WTC11 (cell line): ENCODE measurements around the gene AMBP. TPM values are rescaled to one million over a fixed set of nuclear protein-coding genes. Genes with fewer than 3 reads are reported as not detected.

ENCODE experiments used
- ATAC-seq: fragments of 200-7000 bp; cut with Tn5 transposase; 2 replicates; pipeline ENCODE4 v1.10.0; 2021; ENCODE audit warnings: mild to moderate bottlenecking, moderate library complexity
- CTCF ChIA-PET: fragments of 300-600 bp; sonication (Branson Sonifier 250); formaldehyde crosslinking; loops from one replicate; lab custom pipeline; 2021; ENCODE audit warnings: antibody characterized with exemption; lab: Charles Lee
- POLR2A ChIA-PET: fragments of 350-600 bp; sonication (Branson Sonifier 250); formaldehyde crosslinking; loops from one replicate; lab custom pipeline; 2021; ENCODE audit warnings: antibody characterized with exemption; lab: Charles Lee
- DNase-seq: peaks from one replicate; pipeline ENCODE4 v3.0.0; 2021; ENCODE audit warnings: low spot score
- H3K27ac Mint-ChIP-seq: 2 replicates; pipeline ENCODE4 v1.8.0; 2021; ENCODE audit warnings: mixed read lengths
- H3K27me3 Mint-ChIP-seq: 2 replicates; pipeline ENCODE4 v1.8.0; 2021; ENCODE audit warnings: low read depth, mild to moderate bottlenecking, moderate library complexity, mixed read lengths
- H3K36me3 Mint-ChIP-seq: 2 replicates; pipeline ENCODE4 v1.8.0; 2021; ENCODE audit warnings: mixed read lengths
- H3K4me1 Mint-ChIP-seq: 2 replicates; pipeline ENCODE4 v1.8.0; 2022; ENCODE audit warnings: mixed read lengths
- H3K4me3 Mint-ChIP-seq: 2 replicates; pipeline ENCODE4 v1.8.0; 2021; ENCODE audit warnings: mild to moderate bottlenecking, moderate library complexity, mixed read lengths
- H3K9me3 Mint-ChIP-seq: 2 replicates; pipeline ENCODE4 v1.8.0; 2021; ENCODE audit warnings: mixed read lengths
- CREB1 ChIP-seq: sonication (generic); formaldehyde crosslinking; IDR thresholded peaks from 2 replicates; pipeline ENCODE4 v1.8.0; 2023; ENCODE audit warnings: mild to moderate bottlenecking, missing genetic modification reagents
- ESRRA ChIP-seq: sonication (generic); formaldehyde crosslinking; IDR thresholded peaks from 2 replicates; pipeline ENCODE4 v1.8.1; 2022; ENCODE audit warnings: mild to moderate bottlenecking, missing genetic modification reagents, borderline replicate concordance
- FOXP1 ChIP-seq: sonication (generic); formaldehyde crosslinking; IDR thresholded peaks from 2 replicates; pipeline ENCODE4 v1.8.0; 2022; ENCODE audit warnings: missing genetic modification reagents, mild to moderate bottlenecking, moderate library complexity, borderline replicate concordance
- GABPB1 ChIP-seq: sonication (generic); formaldehyde crosslinking; IDR thresholded peaks from 2 replicates; pipeline ENCODE4 v1.8.1; 2023; ENCODE audit warnings: mild to moderate bottlenecking, missing genetic modification reagents
- GRHL2 ChIP-seq: fragments of 250-450 bp; sonication (Bioruptor Pico); IDR thresholded peaks from 2 replicates; pipeline ENCODE4 v1.8.0; 2022; ENCODE audit warnings: mild to moderate bottlenecking, moderate library complexity; ENCODE audit not compliant: insufficient replicate concordance, severe bottlenecking
- HMGA2 ChIP-seq: fragments of 250-450 bp; sonication (Bioruptor Pico); IDR thresholded peaks from 2 replicates; pipeline ENCODE4 v1.4.0; 2021; ENCODE audit warnings: mild to moderate bottlenecking, moderate library complexity
- JAZF1 ChIP-seq: fragments of 250-450 bp; sonication (Bioruptor Pico); IDR thresholded peaks from 2 replicates; pipeline ENCODE4 v1.9.0; 2021; ENCODE audit warnings: moderate library complexity, mild to moderate bottlenecking, inconsistent platforms
- NFATC4 ChIP-seq: fragments of 250-450 bp; sonication (Bioruptor Pico); IDR thresholded peaks from 2 replicates; pipeline ENCODE4 v1.9.0; 2021; ENCODE audit warnings: mild to moderate bottlenecking
- SOX15 ChIP-seq: fragments of 250-450 bp; sonication (Bioruptor Pico); IDR thresholded peaks from 2 replicates; pipeline ENCODE4 v1.9.0; 2021; ENCODE audit warnings: mild to moderate bottlenecking
- SP1 ChIP-seq: sonication (generic); formaldehyde crosslinking; conservative IDR thresholded peaks from 2 replicates; pipeline ENCODE4 v1.8.1; 2022; ENCODE audit warnings: missing genetic modification reagents
- ZNF232 ChIP-seq: sonication (generic); formaldehyde crosslinking; IDR thresholded peaks from 2 replicates; pipeline ENCODE4 v1.8.0; 2022; ENCODE audit warnings: mild to moderate bottlenecking, missing genetic modification reagents
- ZNF263 ChIP-seq: sonication (generic); formaldehyde crosslinking; IDR thresholded peaks from 2 replicates; pipeline ENCODE4 v1.8.1; 2022; ENCODE audit warnings: low read depth, mild to moderate bottlenecking, moderate library complexity, missing genetic modification reagents
- ZNF396 ChIP-seq: fragments of 250-450 bp; sonication (Bioruptor Pico); IDR thresholded peaks from 2 replicates; pipeline ENCODE4 v1.8.0; 2021; ENCODE audit warnings: mild to moderate bottlenecking, moderate library complexity, borderline replicate concordance
- total RNA-seq: library from RNA; stranded (reverse); gene quantifications from 3 replicates; pipeline ENCODE4 v1.2.3, GENCODE V29; 2021
- TF ChIP-seq, protein P1 (sequence below): sonication (generic); formaldehyde crosslinking; IDR thresholded peaks from 2 replicates; pipeline ENCODE4 v1.8.1; 2023; ENCODE audit warnings: mild to moderate bottlenecking, missing genetic modification reagents, moderate library complexity
- TF ChIP-seq, protein P2 (sequence below): fragments of 250-450 bp; sonication (Bioruptor Pico); IDR thresholded peaks from 2 replicates; pipeline ENCODE4 v1.9.0; 2021; ENCODE audit warnings: mild to moderate bottlenecking, borderline replicate concordance
- TF ChIP-seq, protein P3 (sequence below): sonication (generic); formaldehyde crosslinking; IDR thresholded peaks from 2 replicates; pipeline ENCODE4 v1.8.1; 2023; ENCODE audit warnings: mild to moderate bottlenecking, missing genetic modification reagents, borderline replicate concordance
- TF ChIP-seq, protein P4 (sequence below): fragments of 200-600 bp; IDR thresholded peaks from 2 replicates; pipeline ENCODE4 v1.8.0; 2022; ENCODE audit warnings: antibody characterized with exemption
- TF ChIP-seq, protein P5 (sequence below): fragments of 250-450 bp; sonication (Bioruptor Pico); IDR thresholded peaks from 2 replicates; pipeline ENCODE4 v1.9.0; 2021; ENCODE audit warnings: moderate library complexity, mild to moderate bottlenecking, inconsistent platforms, borderline replicate concordance
- TF ChIP-seq, protein P6 (sequence below): sonication (generic); formaldehyde crosslinking; conservative IDR thresholded peaks from 2 replicates; pipeline ENCODE4 v1.8.1; 2023; ENCODE audit warnings: mild to moderate bottlenecking, low read depth, missing genetic modification reagents, moderate library complexity

The AMBP gene
- total RNA-seq, 1 experiment from 2014 or later: 3.3 TPM

DNA sequence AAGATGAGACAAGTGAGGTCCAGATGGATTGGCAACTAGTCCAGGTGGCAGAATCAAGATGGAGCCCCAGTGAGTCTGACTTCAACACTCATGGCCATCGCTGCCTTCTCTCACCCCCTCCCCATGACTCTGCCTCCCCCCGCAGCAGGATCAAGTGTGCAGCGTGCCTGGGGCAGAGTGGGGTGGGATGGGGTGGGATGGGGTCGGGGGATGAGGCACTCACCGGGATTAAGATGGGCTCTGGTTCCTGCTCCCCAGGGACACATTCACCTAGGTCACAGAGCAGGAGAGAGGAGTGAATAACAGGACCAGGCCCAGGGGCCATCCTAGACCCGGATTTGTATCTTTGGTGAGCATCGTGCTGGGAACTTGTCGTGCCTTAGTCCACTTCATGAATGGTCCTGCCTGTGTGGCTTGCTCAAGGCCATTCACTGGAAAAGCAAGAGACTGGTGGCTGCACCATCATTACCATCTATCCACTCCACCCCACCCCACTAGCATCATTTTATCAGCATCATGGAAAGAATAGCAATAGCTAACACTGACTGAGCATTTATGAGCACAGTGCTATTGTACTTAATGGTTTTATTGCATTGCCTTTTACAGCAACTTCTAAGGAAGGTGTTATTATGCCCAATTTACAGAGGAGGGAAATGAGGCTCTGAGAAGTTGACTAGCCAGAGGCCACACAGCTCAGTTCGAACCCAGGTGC lies 8.5 kb downstream of the AMBP start:
- H3K4me3 Mint-ChIP-seq: no peak overlapping the region
- no peak overlapping the region for H3K27ac Mint-ChIP-seq
- CTCF ChIA-PET: interaction anchor here (0.8 kb wide), 1 partner anchor 39 kb away, joined by 3 read pairs; no protein-coding TSS in a partner anchor
- H3K27me3 Mint-ChIP-seq: 0 out of 2 replicates have a peak, but pooled peaks cover 4% of the 10 kb centered on the region
- DNase-seq: no peak
- no peaks in the 10 kb centered on the region for H3K9me3 Mint-ChIP-seq
- POLR2A ChIA-PET: no interaction called here
- no peaks in the 10 kb centered on the region for H3K36me3 Mint-ChIP-seq
- H3K4me1 Mint-ChIP-seq: no peaks in the 10 kb centered on the region
- ATAC-seq: no peak
- TF ChIP-seq, protein P1, sequence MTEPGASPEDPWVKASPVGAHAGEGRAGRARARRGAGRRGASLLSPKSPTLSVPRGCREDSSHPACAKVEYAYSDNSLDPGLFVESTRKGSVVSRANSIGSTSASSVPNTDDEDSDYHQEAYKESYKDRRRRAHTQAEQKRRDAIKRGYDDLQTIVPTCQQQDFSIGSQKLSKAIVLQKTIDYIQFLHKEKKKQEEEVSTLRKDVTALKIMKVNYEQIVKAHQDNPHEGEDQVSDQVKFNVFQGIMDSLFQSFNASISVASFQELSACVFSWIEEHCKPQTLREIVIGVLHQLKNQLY (CRISPR knock-in tag): no peak
- no peak for TF ChIP-seq GABPB1 (CRISPR knock-in tag)
- TF ChIP-seq, protein P2, sequence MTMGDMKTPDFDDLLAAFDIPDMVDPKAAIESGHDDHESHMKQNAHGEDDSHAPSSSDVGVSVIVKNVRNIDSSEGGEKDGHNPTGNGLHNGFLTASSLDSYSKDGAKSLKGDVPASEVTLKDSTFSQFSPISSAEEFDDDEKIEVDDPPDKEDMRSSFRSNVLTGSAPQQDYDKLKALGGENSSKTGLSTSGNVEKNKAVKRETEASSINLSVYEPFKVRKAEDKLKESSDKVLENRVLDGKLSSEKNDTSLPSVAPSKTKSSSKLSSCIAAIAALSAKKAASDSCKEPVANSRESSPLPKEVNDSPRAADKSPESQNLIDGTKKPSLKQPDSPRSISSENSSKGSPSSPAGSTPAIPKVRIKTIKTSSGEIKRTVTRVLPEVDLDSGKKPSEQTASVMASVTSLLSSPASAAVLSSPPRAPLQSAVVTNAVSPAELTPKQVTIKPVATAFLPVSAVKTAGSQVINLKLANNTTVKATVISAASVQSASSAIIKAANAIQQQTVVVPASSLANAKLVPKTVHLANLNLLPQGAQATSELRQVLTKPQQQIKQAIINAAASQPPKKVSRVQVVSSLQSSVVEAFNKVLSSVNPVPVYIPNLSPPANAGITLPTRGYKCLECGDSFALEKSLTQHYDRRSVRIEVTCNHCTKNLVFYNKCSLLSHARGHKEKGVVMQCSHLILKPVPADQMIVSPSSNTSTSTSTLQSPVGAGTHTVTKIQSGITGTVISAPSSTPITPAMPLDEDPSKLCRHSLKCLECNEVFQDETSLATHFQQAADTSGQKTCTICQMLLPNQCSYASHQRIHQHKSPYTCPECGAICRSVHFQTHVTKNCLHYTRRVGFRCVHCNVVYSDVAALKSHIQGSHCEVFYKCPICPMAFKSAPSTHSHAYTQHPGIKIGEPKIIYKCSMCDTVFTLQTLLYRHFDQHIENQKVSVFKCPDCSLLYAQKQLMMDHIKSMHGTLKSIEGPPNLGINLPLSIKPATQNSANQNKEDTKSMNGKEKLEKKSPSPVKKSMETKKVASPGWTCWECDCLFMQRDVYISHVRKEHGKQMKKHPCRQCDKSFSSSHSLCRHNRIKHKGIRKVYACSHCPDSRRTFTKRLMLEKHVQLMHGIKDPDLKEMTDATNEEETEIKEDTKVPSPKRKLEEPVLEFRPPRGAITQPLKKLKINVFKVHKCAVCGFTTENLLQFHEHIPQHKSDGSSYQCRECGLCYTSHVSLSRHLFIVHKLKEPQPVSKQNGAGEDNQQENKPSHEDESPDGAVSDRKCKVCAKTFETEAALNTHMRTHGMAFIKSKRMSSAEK: no peak
- TF ChIP-seq GRHL2 (CRISPR knock-in tag): no peak
- TF ChIP-seq NFATC4 (CRISPR knock-in tag): no peak
- TF ChIP-seq SOX15 (CRISPR knock-in tag): no peak
- TF ChIP-seq SP1: no peak
- no peak for TF ChIP-seq JAZF1 (CRISPR knock-in tag)
- TF ChIP-seq, protein P3, sequence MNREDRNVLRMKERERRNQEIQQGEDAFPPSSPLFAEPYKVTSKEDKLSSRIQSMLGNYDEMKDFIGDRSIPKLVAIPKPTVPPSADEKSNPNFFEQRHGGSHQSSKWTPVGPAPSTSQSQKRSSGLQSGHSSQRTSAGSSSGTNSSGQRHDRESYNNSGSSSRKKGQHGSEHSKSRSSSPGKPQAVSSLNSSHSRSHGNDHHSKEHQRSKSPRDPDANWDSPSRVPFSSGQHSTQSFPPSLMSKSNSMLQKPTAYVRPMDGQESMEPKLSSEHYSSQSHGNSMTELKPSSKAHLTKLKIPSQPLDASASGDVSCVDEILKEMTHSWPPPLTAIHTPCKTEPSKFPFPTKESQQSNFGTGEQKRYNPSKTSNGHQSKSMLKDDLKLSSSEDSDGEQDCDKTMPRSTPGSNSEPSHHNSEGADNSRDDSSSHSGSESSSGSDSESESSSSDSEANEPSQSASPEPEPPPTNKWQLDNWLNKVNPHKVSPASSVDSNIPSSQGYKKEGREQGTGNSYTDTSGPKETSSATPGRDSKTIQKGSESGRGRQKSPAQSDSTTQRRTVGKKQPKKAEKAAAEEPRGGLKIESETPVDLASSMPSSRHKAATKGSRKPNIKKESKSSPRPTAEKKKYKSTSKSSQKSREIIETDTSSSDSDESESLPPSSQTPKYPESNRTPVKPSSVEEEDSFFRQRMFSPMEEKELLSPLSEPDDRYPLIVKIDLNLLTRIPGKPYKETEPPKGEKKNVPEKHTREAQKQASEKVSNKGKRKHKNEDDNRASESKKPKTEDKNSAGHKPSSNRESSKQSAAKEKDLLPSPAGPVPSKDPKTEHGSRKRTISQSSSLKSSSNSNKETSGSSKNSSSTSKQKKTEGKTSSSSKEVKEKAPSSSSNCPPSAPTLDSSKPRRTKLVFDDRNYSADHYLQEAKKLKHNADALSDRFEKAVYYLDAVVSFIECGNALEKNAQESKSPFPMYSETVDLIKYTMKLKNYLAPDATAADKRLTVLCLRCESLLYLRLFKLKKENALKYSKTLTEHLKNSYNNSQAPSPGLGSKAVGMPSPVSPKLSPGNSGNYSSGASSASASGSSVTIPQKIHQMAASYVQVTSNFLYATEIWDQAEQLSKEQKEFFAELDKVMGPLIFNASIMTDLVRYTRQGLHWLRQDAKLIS: no peak
- TF ChIP-seq ZNF232: no peak
- TF ChIP-seq, all 79 proteins: peak for 0

DNA sequence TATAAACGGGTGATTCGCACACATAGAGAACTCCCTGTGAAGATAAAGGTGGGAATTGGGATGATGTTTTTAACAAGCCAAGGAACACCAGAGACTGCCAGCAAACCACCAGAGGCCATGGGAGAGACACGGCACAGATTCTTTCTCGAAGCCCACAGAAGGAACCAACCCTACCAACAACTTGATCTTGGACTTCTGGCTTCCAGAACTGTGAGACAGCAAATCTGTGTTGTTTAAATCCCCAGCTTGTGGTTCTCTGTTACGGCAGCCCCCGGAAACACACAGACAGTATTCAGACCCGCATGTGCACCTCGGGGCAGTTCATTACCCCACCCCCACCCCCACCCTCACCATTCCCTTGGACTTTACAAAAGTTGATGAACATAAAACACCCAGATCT lies 12.8 kb downstream of the AMBP start:
- CTCF ChIA-PET: no interaction called here
- TF ChIP-seq NFATC4 (CRISPR knock-in tag): no peak
- TF ChIP-seq, protein P4, sequence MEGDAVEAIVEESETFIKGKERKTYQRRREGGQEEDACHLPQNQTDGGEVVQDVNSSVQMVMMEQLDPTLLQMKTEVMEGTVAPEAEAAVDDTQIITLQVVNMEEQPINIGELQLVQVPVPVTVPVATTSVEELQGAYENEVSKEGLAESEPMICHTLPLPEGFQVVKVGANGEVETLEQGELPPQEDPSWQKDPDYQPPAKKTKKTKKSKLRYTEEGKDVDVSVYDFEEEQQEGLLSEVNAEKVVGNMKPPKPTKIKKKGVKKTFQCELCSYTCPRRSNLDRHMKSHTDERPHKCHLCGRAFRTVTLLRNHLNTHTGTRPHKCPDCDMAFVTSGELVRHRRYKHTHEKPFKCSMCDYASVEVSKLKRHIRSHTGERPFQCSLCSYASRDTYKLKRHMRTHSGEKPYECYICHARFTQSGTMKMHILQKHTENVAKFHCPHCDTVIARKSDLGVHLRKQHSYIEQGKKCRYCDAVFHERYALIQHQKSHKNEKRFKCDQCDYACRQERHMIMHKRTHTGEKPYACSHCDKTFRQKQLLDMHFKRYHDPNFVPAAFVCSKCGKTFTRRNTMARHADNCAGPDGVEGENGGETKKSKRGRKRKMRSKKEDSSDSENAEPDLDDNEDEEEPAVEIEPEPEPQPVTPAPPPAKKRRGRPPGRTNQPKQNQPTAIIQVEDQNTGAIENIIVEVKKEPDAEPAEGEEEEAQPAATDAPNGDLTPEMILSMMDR: no peak
- TF ChIP-seq ZNF263: no peak
- no peak for TF ChIP-seq FOXP1
- no peak for TF ChIP-seq ESRRA
- TF ChIP-seq CREB1 (CRISPR knock-in tag): no peak
- no peak for TF ChIP-seq HMGA2
- TF ChIP-seq ZNF396 (CRISPR knock-in tag): no peak
- TF ChIP-seq, protein P5, sequence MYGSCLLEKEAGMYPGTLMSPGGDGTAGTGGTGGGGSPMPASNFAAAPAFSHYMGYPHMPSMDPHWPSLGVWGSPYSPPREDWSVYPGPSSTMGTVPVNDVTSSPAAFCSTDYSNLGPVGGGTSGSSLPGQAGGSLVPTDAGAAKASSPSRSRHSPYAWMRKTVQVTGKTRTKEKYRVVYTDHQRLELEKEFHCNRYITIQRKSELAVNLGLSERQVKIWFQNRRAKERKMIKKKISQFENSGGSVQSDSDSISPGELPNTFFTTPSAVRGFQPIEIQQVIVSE: no peak
- TF ChIP-seq, protein P6, sequence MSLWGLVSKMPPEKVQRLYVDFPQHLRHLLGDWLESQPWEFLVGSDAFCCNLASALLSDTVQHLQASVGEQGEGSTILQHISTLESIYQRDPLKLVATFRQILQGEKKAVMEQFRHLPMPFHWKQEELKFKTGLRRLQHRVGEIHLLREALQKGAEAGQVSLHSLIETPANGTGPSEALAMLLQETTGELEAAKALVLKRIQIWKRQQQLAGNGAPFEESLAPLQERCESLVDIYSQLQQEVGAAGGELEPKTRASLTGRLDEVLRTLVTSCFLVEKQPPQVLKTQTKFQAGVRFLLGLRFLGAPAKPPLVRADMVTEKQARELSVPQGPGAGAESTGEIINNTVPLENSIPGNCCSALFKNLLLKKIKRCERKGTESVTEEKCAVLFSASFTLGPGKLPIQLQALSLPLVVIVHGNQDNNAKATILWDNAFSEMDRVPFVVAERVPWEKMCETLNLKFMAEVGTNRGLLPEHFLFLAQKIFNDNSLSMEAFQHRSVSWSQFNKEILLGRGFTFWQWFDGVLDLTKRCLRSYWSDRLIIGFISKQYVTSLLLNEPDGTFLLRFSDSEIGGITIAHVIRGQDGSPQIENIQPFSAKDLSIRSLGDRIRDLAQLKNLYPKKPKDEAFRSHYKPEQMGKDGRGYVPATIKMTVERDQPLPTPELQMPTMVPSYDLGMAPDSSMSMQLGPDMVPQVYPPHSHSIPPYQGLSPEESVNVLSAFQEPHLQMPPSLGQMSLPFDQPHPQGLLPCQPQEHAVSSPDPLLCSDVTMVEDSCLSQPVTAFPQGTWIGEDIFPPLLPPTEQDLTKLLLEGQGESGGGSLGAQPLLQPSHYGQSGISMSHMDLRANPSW (CRISPR knock-in tag): no peak

More for the DNA sequence above, 12.8 kb downstream of the AMBP start:
- H3K4me3 Mint-ChIP-seq: no peak overlapping the region
- no peaks in the 10 kb centered on the region for H3K4me1 Mint-ChIP-seq
- no peak overlapping the region for H3K27ac Mint-ChIP-seq
- no peaks in the 10 kb centered on the region for H3K9me3 Mint-ChIP-seq
- POLR2A ChIA-PET: no interaction called here
- no peaks in the 10 kb centered on the region; the same call in 1 of the 2 replicates for H3K27me3 Mint-ChIP-seq
- no peaks in the 10 kb centered on the region for H3K36me3 Mint-ChIP-seq
- ATAC-seq: no peak
- no peak for DNase-seq
